Cardiac muscle cell (in vitro differentiated cells and primary cell): Measurements from ENCODE around the gene CAMKK1. TPM values are rescaled to one million over a fixed set of nuclear protein-coding genes. Genes with fewer than 3 reads are reported as not detected.
A peak's percentile ranks its signal among the peaks of the same experiment; 100 is the strongest.

ENCODE experiments used
- DNase-seq, 2 donors: peaks; one replicate each; pipeline versions ENCODE4 v3.0.0 to v3.0.0-alpha.2; 2010 to 2017; ENCODE audit warnings: low read depth in 1 of 2, low spot score in 1 of 2
- H3K27ac ChIP-seq: fragments of 200-600 bp; sonication (generic); 2 replicates; pipeline ENCODE4 v1.5.1; 2016
- H3K27me3 ChIP-seq: fragments of 200-600 bp; sonication (generic); 2 replicates; pipeline ENCODE4 v1.6.0; 2016; ENCODE audit warnings: control low read depth
- H3K36me3 ChIP-seq: fragments of 200-600 bp; sonication (generic); 2 replicates; pipeline ENCODE4 v1.5.1; 2016; ENCODE audit warnings: control low read depth
- H3K4me1 ChIP-seq: fragments of 200-600 bp; sonication (generic); 2 replicates; pipeline ENCODE4 v1.8.1; 2017; ENCODE audit warnings: low read depth, mild to moderate bottlenecking, mixed run types
- H3K4me3 ChIP-seq: fragments of 200-600 bp; sonication (generic); 2 replicates; pipeline ENCODE4 v1.5.1; 2016; ENCODE audit warnings: mild to moderate bottlenecking
- H3K9me3 ChIP-seq: fragments of 200-600 bp; sonication (generic); 2 replicates; pipeline ENCODE4 v1.5.1; 2017; ENCODE audit warnings: low read depth, mild to moderate bottlenecking, control low read depth
- polyA plus RNA-seq: library from polyadenylated mRNA; unstranded; fragments of >200 nt; fragmentation: Nextera tagmentation; extraction: Ambion mirVana; gene quantifications from 2 replicates; pipeline ENCODE4 v1.2.1, GENCODE V29; 2016
- total RNA-seq: library from RNA; depleted of rRNA; stranded (reverse); fragments of >200 nt; gene quantifications from 2 replicates; pipeline ENCODE4 v1.2.3, GENCODE V29; 2016
- TF ChIP-seq, protein P1 (sequence below): IDR thresholded peaks from 2 replicates; pipeline ENCODE4 v1.5.1; 2012; ENCODE audit warnings: low read depth, mild to moderate bottlenecking, low read length

Gene CAMKK1
- total and polyA plus RNA-seq, 2 experiments from 2014 or later, result 7.7 to 12.4 TPM

DNA sequence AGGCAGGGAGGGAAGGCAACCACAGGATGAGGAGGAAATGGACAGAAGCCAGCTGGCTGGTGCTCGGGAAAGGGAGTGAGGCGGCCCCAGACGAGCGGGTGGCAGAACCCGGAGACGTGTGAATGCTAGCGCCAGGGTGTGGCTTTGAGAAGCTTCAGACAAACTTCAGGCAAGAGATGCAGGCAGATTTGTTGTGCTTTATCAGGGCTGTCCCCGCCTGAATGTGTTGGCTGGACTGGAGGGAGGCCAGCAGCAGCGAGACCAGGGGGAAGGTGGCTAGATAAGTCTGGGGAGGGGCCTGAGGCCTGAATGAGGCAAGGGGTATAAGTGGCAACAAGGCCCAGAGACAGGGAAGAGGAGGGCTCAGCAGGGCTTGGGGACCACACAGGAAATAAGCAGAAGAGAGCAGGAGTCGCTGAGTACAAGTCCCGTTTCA lies 22.0 kb downstream of the CAMKK1 start:
- peak; percentile 70 for DNase-seq
- TF ChIP-seq, protein P1, sequence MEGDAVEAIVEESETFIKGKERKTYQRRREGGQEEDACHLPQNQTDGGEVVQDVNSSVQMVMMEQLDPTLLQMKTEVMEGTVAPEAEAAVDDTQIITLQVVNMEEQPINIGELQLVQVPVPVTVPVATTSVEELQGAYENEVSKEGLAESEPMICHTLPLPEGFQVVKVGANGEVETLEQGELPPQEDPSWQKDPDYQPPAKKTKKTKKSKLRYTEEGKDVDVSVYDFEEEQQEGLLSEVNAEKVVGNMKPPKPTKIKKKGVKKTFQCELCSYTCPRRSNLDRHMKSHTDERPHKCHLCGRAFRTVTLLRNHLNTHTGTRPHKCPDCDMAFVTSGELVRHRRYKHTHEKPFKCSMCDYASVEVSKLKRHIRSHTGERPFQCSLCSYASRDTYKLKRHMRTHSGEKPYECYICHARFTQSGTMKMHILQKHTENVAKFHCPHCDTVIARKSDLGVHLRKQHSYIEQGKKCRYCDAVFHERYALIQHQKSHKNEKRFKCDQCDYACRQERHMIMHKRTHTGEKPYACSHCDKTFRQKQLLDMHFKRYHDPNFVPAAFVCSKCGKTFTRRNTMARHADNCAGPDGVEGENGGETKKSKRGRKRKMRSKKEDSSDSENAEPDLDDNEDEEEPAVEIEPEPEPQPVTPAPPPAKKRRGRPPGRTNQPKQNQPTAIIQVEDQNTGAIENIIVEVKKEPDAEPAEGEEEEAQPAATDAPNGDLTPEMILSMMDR, result no peak
- H3K9me3 ChIP-seq, result no peaks in the 10 kb centered on the region
- no peak overlapping the region for H3K27ac ChIP-seq
- H3K4me1 ChIP-seq, result no peaks in the 10 kb centered on the region
- no peaks in the 10 kb centered on the region for H3K36me3 ChIP-seq
- H3K4me3 ChIP-seq, result no peak overlapping the region
- H3K27me3 ChIP-seq, result no peaks in the 10 kb centered on the region

- Histone ChIP-seq H3K4me1 (no peaks in the 10 kb centered on the region), H3K4me3 (no peak overlapping the region), H3K27me3 (no peaks in the 10 kb centered on the region), H3K36me3 (no peaks in the 10 kb centered on the region), H3K9me3 (no peaks in the 10 kb centered on the region), H3K27ac (no peak overlapping the region)
- TF ChIP-seq, protein P1, result no peak
- no peak for DNase-seq
Measured at GRCh38 chr17:3867606-3868005, 25.2 kb downstream of the CAMKK1 start.

GRCh38 chr17:3867106-3867505 lies 25.7 kb downstream of the CAMKK1 start:
- Histone ChIP-seq H3K36me3 (no peaks in the 10 kb centered on the region), H3K4me3 (no peak overlapping the region), H3K27ac (no peak overlapping the region), H3K27me3 (no peaks in the 10 kb centered on the region), H3K4me1 (no peaks in the 10 kb centered on the region), H3K9me3 (no peaks in the 10 kb centered on the region)
- TF ChIP-seq, protein P1, result no peak
- DNase-seq, result no peak

DNA sequence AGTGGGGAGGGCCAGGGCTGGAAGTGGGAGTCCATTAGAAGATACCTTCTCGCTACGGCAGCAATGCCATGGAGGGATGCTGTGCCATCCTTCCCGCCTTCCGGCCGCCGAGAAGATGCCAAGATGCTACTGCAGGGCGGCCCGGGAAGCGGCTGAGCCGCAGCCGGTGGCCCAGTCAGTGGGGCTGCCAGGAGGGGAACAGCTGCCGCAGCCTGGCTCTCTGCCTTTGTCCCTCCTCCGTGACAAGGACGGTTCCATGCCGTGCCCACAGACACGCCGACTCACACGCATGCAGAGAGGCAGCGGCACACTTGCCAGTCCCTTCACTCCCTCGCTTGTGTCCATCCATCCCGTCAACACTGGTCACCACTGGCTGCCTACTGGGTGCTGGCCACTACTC lies 26.6 kb downstream of the CAMKK1 start:
- Histone ChIP-seq H3K4me3 (no peak overlapping the region), H3K4me1 (no peaks in the 10 kb centered on the region), H3K27me3 (no peaks in the 10 kb centered on the region), H3K27ac (no peak overlapping the region), H3K9me3 (no peaks in the 10 kb centered on the region), H3K36me3 (no peaks in the 10 kb centered on the region)
- TF ChIP-seq, protein P1, result no peak
- DNase-seq, result no peak

- H3K4me1 ChIP-seq, result no peaks in the 10 kb centered on the region
- TF ChIP-seq, protein P1, result no peak
- DNase-seq, result peak in 1 of 2 donors; percentile 52
Measured at GRCh38 chr17:3865176-3865575, 27.7 kb downstream of the CAMKK1 start.

DNA sequence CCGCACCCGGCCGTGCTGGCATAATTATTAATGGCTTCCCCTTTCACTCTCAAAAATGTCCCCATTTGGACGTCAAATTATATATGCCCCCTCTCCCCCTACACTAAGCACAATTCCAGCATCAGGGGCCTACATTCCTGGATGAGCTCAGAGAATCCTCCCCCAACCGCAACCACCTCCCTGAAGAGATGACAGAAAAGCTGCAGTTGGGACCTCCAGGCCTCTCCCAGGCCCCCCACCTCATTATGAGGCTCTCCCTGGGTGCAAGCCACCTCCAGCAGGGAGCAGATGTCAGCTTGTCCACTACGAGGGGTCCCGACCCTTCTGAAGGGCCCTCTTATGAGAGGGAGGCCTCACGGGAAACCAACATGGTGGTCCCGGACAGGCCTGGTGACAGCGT lies 28.3 kb downstream of the CAMKK1 start:
- Histone ChIP-seq H3K9me3 (no peaks in the 10 kb centered on the region), H3K27ac (no peak overlapping the region), H3K4me1 (no peaks in the 10 kb centered on the region), H3K36me3 (no peaks in the 10 kb centered on the region), H3K4me3 (no peak overlapping the region), H3K27me3 (no peaks in the 10 kb centered on the region)
- DNase-seq, result no peak
- TF ChIP-seq, protein P1, result no peak

More at GRCh38 chr17:3865176-3865575, 27.7 kb downstream of the CAMKK1 start:
- Histone ChIP-seq H3K27me3 (no peaks in the 10 kb centered on the region), H3K27ac (no peak overlapping the region), H3K36me3 (no peaks in the 10 kb centered on the region), H3K9me3 (no peaks in the 10 kb centered on the region), H3K4me3 (no peak overlapping the region)
